NCI-H69 (cell line): ENCODE results near the gene MED27.

ENCODE experiments used
- DNase-seq: peaks from one replicate; lab custom pipeline; 2025; lab: John Stamatoyannopoulos, UW

MED27 gene

GRCh38 chr9:131879181-131879910 lies 200.3 kb downstream of the MED27 start:
- no peak for DNase-seq

DNA sequence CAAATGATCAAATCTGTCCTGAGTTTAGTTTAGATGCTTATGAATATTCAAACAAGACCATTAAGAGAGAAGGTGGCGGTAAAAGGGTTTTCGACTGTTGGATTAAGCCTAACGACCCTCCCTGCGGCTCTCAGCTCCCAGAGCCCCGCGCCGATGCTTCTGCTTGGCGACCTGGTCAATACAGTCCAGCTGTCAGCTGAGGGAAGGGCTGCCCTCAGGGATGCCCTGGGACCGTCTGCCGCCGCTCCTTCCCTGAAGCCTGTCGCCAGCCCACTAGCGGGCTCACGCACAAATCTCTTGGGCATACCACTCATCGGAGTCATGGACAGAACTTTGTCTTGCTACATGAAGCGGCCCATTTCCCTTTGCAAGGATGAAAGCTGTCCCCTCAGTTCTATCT lies 203.2 kb downstream of the MED27 start:
- peak; percentile 23 for DNase-seq

- no peak for DNase-seq
Measured at GRCh38 chr9:131875828-131876485, 203.7 kb downstream of the MED27 start.

- no peak for DNase-seq
Measured at GRCh38 chr9:131874916-131875670, 204.6 kb downstream of the MED27 start.

DNA sequence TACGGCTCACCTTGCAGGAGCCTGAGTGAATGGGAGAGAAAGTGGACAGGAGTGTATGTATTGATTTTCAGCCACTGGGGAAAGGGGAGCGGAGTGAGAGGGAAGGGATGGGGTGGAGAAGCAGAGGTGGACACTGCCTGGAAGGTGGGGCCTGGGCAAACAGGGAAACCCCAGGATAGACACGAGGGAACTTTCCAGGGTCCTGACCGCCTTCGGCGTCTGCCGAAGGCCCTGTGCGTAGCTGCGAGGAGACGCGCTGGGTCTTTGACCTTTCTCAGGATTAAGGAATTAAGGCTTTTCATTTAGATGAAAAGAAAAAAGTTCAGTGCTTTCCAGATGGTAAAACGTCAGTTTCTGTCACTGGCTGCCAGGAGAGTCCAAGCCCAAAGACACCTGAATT lies 205.2 kb downstream of the MED27 start:
- DNase-seq: no peak

GRCh38 chr9:131873891-131874440 lies 205.7 kb downstream of the MED27 start:
- DNase-seq: no peak

DNA sequence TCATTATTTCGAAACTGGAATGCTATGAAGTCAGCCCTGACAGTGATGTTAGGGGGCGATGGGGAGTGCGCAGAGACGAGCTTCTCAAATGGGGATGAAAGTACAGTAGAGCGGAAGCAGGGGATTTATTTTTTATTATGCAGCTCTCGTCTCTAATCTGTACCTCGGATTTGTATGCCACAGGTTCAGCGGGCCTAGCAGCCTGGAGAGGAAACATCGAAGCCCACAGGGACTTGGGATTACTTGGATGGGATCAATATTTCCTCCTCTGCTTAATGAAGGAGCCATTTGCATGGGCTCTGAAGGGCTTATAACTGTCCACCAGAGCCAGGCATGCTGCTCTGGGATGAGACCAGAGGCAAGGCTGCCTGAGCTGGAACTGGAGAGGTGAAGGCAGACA lies 206.3 kb downstream of the MED27 start:
- DNase-seq: no peak

GRCh38 chr9:131872702-131873101 lies 207.0 kb downstream of the MED27 start:
- DNase-seq: no peak

- peak; percentile 12 for DNase-seq
Measured at GRCh38 chr9:131872006-131872405, 207.7 kb downstream of the MED27 start.

DNA sequence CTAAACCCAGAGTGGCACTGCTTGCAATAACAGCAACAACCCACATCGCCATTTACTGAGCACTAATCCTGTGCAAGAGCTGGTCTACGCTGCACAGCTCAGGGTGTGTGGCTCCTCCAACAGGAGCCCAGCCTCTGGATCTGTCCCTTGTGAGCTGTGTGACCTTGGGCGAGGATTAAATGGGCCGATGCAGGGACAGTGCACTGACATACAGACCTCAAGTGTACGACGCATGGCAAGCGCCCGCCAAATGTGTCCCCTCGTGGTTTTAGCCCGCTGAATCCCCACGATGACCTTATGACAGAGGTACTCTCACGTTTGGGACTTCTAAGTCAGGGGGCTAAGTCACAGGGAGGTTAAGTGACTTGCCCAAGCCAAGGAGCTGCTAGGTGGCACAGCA lies 209.5 kb downstream of the MED27 start:
- no peak for DNase-seq

GRCh38 chr9:131869348-131869747 lies 210.3 kb downstream of the MED27 start:
- no peak for DNase-seq

- no peak for DNase-seq
Measured at GRCh38 chr9:131868766-131869165, 210.9 kb downstream of the MED27 start.

GRCh38 chr9:131867611-131868192 lies 212.0 kb downstream of the MED27 start:
- DNase-seq: no peak

DNA sequence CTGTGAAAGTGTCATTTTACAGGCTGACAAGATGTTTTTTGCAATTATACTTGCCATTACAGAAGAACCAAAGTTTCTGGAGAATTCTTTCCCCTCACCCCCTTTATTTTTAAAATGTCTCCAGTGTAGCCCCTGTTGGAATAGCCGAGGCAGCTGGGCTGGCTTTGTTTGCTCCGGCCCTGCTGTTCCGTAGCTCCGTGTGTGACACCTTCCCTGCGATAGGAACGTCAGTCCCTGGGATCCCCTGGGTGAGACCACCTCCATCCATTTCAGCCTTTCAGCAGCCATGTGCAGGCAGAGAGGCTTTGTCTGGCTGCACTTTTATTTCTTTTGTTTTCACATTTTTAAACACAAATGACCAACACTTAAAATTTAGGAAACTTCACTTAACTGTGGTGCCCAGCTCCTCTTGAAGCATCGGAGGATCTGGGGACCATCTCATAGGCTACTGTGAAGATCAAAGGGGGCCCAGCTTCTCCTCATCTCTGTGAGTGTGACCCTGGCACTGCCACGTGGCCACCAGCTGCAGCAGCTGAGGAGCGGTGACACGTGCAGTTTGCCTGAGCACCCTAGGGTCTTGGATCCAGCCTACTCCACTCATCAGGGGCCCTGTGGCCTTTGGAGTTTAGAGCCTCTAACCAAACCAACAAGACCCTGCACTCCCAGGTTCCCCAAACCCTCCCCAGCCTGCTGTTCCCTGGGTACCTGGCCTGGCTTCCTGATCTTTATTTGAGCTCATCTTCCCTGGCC lies 214.0 kb downstream of the MED27 start:
- no peak for DNase-seq

- no peak for DNase-seq
Measured at GRCh38 chr9:131864531-131864930, 215.1 kb downstream of the MED27 start.

GRCh38 chr9:131863306-131863896 lies 216.3 kb downstream of the MED27 start:
- DNase-seq: no peak

- DNase-seq: no peak
Measured at GRCh38 chr9:131862261-131862660, 217.4 kb downstream of the MED27 start.

DNA sequence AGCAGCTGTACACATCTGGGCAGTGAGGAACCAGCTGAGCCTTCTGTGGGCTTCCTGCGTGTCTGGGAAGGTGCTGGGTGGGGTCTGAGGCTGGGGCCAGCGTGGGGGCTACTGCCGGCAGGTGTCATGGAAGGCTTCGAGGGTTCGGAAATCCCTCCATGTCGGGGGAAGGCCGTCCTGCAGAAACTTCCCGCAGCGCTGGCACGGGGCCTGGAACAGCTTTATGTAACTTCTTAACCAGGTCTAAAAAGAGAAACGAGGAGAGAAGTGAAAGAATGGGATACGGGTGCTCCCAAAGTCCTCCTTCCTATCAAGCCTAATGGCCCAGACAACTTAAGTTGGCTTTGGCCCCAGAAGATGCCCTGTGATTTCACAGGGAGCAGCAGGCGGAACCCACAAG lies 219.2 kb downstream of the MED27 start:
- DNase-seq: no peak

DNA sequence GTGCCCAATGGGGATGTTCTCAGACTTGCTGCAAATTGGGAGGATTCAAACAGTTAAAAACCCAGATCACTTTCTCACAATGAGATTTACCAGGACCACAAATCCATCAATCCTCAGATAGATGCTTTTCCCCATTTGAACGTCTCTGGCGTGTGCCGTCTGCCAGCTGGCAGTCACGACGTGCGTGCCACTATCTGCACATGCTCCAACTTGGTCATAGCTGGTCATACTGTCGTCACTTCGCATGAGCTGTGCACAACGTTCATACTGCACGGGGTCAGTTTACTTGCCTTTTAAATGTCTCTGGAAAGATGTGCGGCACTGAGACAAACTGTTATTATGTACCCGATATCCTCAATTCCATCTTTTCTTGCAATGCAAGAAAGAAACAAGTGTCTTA lies 221.5 kb downstream of the MED27 start:
- no peak for DNase-seq

GRCh38 chr9:131856105-131856504 lies 223.6 kb downstream of the MED27 start:
- DNase-seq: no peak

- peak; percentile 79 for DNase-seq
Measured at GRCh38 chr9:131854896-131855613, 224.6 kb downstream of the MED27 start.
